Fibroblast of pulmonary artery (primary cell): ENCODE data around the gene ECD.

Experiments used
- DNase-seq: peaks from one replicate; pipeline ENCODE4 v3.0.0-alpha.2; 2010; ENCODE audit warnings: low read depth
- H3K4me3 ChIP-seq: replicated peaks from 2 replicates; pipeline ENCODE4 v1.5.1; 2011; ENCODE audit warnings: low read depth, mild to moderate bottlenecking, control low read depth, low read length, moderate library complexity
- TF ChIP-seq, protein P1 (sequence below): IDR thresholded peaks from 2 replicates; pipeline ENCODE4 v1.5.1; 2011; ENCODE audit warnings: mild to moderate bottlenecking, control low read depth, low read length, inconsistent platforms; ENCODE audit errors: missing control alignments

ECD gene

DNA sequence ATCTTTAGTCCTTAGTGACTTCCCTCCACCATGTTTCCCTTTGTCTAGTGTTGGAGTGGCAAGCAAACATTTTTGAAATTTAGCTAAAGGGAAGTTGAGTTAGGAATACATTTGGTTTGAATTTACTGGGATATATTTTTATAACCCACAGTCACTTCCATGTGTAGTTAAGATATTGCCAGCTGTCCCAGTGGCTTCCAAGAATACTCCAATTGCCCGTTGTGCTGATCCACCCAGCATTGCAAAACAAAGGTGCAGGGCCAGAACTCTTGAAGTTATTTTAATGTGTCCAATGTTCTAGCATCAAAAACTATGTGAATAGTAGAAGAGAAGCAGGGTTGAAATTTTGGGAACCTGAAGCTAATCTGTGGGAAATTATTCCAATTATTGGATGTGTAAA, 68.7 kb downstream of the ECD start:
- no peak for DNase-seq
- H3K4me3 ChIP-seq = no peak overlapping the region
- TF ChIP-seq, protein P1, sequence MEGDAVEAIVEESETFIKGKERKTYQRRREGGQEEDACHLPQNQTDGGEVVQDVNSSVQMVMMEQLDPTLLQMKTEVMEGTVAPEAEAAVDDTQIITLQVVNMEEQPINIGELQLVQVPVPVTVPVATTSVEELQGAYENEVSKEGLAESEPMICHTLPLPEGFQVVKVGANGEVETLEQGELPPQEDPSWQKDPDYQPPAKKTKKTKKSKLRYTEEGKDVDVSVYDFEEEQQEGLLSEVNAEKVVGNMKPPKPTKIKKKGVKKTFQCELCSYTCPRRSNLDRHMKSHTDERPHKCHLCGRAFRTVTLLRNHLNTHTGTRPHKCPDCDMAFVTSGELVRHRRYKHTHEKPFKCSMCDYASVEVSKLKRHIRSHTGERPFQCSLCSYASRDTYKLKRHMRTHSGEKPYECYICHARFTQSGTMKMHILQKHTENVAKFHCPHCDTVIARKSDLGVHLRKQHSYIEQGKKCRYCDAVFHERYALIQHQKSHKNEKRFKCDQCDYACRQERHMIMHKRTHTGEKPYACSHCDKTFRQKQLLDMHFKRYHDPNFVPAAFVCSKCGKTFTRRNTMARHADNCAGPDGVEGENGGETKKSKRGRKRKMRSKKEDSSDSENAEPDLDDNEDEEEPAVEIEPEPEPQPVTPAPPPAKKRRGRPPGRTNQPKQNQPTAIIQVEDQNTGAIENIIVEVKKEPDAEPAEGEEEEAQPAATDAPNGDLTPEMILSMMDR = no peak

DNA sequence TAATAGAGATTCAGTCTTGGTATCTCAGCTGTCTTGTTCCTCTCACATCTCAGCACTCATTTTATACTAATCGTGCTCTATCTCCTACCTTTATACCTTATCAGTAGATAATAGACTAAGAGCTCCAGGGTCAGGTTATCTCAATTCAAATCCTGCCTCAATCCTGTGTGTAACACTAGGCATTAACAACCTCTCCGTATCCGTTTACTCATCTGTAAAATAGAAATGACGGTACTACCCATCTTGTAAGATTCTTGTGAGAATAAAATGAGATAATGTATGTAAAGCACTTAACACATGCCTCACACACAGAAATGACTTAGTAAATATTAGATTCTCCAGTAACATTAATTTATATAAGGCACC, 70.5 kb downstream of the ECD start:
- TF ChIP-seq, protein P1 = no peak
- H3K4me3 ChIP-seq = peak overlapping the region; percentile 79
- no peak for DNase-seq

DNA sequence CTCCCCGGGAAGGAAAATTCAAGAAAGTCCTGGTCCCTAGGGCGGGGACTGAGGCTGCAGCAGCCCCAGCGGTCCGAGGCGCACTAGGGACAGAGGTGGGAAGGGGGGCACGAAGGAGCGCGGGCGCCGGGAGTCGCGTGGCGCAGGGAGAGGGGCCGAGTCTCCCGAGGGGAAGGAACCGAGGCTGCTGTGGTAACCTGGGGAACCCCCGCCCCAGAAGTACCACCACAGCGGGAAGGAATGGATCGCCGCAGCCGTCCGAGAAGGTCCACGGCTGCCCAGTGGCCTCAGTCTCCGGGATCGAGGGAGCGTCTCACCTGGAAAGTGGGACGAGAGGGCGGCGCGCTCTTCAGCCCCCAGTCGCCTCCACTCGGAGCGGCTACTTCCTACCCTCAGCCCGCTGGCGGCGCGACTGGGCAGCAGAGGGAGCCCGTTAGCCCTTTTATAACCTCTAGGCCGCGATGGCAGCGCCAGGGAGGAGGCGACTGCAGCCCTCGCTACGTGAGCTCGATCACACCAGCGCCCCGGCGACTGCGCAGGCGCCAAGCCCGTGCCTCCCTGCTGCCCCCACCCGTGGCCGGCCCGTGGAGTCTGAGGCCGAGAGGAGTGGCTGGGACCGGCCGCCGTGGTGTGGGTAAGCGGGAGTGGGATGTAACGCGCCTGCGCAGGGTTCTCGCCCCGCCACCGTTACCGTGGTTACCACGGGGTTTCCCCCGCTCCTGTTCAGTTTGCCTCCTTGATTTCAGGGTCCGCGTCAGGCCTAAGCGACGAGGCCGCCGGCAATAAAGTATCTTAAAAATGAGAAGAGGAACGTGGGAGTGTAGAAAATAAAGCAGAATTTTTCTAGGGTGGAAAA, 71.1 kb downstream of the ECD start, which contains the start of gene P4HA1:
P4HA1 (minus strand) TSS at position 418 of the 856 bp plus-strand sequence. CDS start 21,983 bp downstream, outside the sequence.
- H3K4me3 ChIP-seq = peak within 1 kb of the TSS; percentile 79
- TF ChIP-seq, protein P1 = peak; percentile 51
- DNase-seq = peak; percentile 98

DNA sequence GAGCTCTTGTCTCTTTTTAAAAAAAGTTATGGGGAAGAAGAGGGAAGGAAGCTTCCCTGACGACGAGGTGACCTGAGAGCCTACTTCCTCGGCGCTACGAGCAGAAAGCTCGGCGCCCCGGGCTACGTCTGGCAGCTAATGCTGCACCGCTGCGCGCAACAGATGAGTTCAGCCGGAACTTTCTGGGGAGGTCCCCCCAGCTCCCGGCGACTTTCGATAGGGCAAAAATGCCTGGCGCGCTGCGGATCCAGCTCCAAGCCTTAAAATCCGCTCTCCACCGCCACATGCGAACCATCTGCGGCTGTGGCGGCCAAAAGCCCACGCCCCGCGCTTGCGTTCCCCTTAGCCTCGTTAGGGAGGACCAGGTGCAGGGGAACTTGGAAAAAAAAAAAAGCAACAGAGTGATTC, 71.8 kb downstream of the ECD start:
- H3K4me3 ChIP-seq = peak overlapping the region; percentile 79
- peak; percentile 71 for DNase-seq
- TF ChIP-seq, protein P1 = no peak

DNA sequence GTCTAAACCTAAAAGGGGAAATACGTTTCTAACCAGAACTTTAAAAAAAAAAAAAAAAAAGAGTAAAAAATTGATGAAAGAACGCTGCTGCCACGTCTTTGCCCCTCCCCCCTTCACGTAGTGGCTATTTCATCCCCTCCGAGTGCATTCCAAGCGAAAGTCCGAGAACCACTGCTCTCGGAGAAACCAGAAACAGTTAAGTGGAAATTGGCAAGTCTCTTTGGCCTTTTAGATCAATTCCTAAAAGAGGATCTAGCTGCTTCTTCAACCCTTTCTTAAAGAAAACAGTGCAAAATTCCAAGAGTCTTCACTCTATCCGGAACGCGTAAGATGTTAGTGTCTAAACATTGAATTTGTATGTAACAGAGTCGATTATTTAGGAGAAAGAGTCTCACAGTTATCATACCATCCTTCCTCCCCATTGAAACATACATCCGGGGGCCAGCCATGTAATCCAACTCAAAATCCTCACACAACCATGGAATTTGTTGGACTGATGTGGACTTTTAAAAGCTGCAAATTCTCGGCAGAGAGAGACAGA, 72.3 kb downstream of the ECD start:
- TF ChIP-seq, protein P1 = no peak

DNA sequence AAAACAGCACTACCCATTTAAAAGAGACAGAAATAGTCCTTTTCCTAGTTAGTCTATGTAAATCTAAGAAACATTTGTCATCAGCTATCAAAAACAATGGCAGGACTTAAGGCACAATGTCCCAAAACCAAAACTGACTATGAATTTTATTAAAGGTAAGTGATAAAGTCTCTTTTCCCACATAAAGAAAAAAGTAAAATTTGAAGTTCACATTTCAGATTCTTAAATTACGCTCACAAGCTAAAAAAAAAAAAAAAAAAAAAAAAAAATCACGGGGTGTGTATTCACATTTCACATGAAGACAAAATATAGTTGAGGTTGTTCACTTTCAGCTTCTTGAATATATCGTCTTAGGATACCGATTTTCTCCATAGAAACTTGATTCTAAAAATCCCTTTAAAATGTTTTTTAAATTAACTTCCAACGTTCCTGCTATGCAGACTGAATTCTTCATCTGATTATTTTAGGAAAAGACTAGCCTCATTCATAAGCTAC, 72.8 kb downstream of the ECD start:
- DNase-seq = no peak
- peak overlapping the region; percentile 79 for H3K4me3 ChIP-seq
- TF ChIP-seq, protein P1 = no peak

More for the DNA sequence above, 72.3 kb downstream of the ECD start:
- DNase-seq = peak; percentile 88
- peak overlapping the region; percentile 79 for H3K4me3 ChIP-seq
